ENCODE measurements around the gene CYSTM1. TPM values are rescaled to one million over a fixed set of nuclear protein-coding genes. Genes with fewer than 3 reads are reported as not detected.

Gene CYSTM1
- total and polyA plus RNA-seq, 2 of the 8 experiments (the other 6 are each of a cell fraction or from before 2014, with no cell fraction given): 25.0 to 47.8 TPM

GRCh38 chr5:140131967-140132409 is 43.0 kb upstream of the CYSTM1 start (continued):
- TF ChIP-seq CTCF (IDR thresholded peaks at IDR 0.05; ENCODE audit: control extremely low read depth in 1 of 3, insufficient read depth in 1 of 3, low read depth in 1 of 3, low read length in 3 of 3): no peak
- no peak for TF ChIP-seq CEBPB (IDR thresholded peaks at IDR 0.05; ENCODE audit: low read depth, low read length)
- TF ChIP-seq SP2 (IDR thresholded peaks at IDR 0.05; ENCODE audit: low read length): no peak
- no peak for TF ChIP-seq MAFK (IDR thresholded peaks at IDR 0.05; ENCODE audit: low read depth, low read length)
- no peak for TF ChIP-seq SP1 (IDR thresholded peaks at IDR 0.05; ENCODE audit: low read depth, low read length)
- TF ChIP-seq TCF12 (IDR thresholded peaks at IDR 0.05; ENCODE audit: low read depth, low read length): no peak
- no peak for TF ChIP-seq ATF2 (IDR thresholded peaks at IDR 0.05; ENCODE audit: low read length)
- no peak for TF ChIP-seq BRCA1 (IDR thresholded peaks at IDR 0.05; ENCODE audit: low read depth, low read length)
- TF ChIP-seq E2F6 (IDR thresholded peaks at IDR 0.05): no peak
- no peak for TF ChIP-seq CREB1 (IDR thresholded peaks at IDR 0.05)

All from H1 (cell line).